ENCODE measurements around the gene PKNOX1. TPM values are rescaled to one million over a fixed set of nuclear protein-coding genes. Genes with fewer than 3 reads are reported as not detected.
"Not testable (repeated sequence)": the region's sequence is repeated elsewhere in the genome, so short reads cannot be mapped to it uniquely, and the experiment has no call there.

Gene PKNOX1
- total and polyA plus RNA-seq, 2 donors (not counting 1 experiment from before 2014, with no cell fraction given), result 12.2 to 43.8 TPM

GRCh38 chr21:43034826-43035225, 60.5 kb downstream of the PKNOX1 start:
- Histone ChIP-seq H3K9ac (ENCODE audit: insufficient read depth, low read length) (no peak overlapping the region), H3K4me3 (replicated peaks in 1 of 4; ENCODE audit: control extremely low read depth in 1 of 4, insufficient read depth in 1 of 4, low read depth in 3 of 4, low read length in 4 of 4) (no peak overlapping the region), H3K36me3 (ENCODE audit: control insufficient read depth, insufficient read depth, low read length) (peaks cover under 1% of the 10 kb centered on the region), H3K79me2 (ENCODE audit: control insufficient read depth, insufficient read depth, low read length) (no peaks in the 10 kb centered on the region), H4K20me1 (ENCODE audit: control insufficient read depth, extremely low read depth, insufficient read depth, low read length) (no peaks in the 10 kb centered on the region), H3K9me3 (ENCODE audit: control insufficient read depth, insufficient read depth, low read depth, low read length) (no peaks in the 10 kb centered on the region), H2AFZ (ENCODE audit: low read length) (no peak overlapping the region), H3K27me3 (ENCODE audit: control insufficient read depth, insufficient read depth, low read length) (no peaks in the 10 kb centered on the region), H3K27ac (ENCODE audit: insufficient read depth, low read length) (no peak overlapping the region), H3K4me2 (ENCODE audit: extremely low read depth, insufficient read depth, low read length) (no peak overlapping the region), H3K4me1 (ENCODE audit: control insufficient read depth, extremely low read depth, insufficient read depth, low read length) (no peaks in the 10 kb centered on the region)
- TF ChIP-seq EZH2 (IDR thresholded peaks at IDR 0.05; ENCODE audit: low read length, missing control alignments) (no peak), CTCF (conservative IDR thresholded peaks at IDR 0.05 in 1 of 2, IDR thresholded peaks at IDR 0.05 in 1 of 2; ENCODE audit: low read depth in 1 of 2, low read length in 2 of 2) (no peak)
- DNase-seq (ENCODE audit: low read depth in 2 of 2), result no peak

GRCh38 chr21:43036889-43037288, 62.5 kb downstream of the PKNOX1 start:
- not testable (repeated sequence) for H3K4me1 ChIP-seq (ENCODE audit: control insufficient read depth, extremely low read depth, insufficient read depth, low read length); H3K79me2 ChIP-seq (ENCODE audit: control insufficient read depth, insufficient read depth, low read length); H3K27ac ChIP-seq (ENCODE audit: insufficient read depth, low read length); H4K20me1 ChIP-seq (ENCODE audit: control insufficient read depth, extremely low read depth, insufficient read depth, low read length); H3K4me2 ChIP-seq (ENCODE audit: extremely low read depth, insufficient read depth, low read length); H3K27me3 ChIP-seq (ENCODE audit: control insufficient read depth, insufficient read depth, low read length); H2AFZ ChIP-seq (ENCODE audit: low read length); H3K9ac ChIP-seq (ENCODE audit: insufficient read depth, low read length); H3K36me3 ChIP-seq (ENCODE audit: control insufficient read depth, insufficient read depth, low read length); DNase-seq (ENCODE audit: low read depth in 2 of 2); H3K9me3 ChIP-seq (ENCODE audit: control insufficient read depth, insufficient read depth, low read depth, low read length); H3K4me3 ChIP-seq (replicated peaks in 1 of 4; ENCODE audit: control extremely low read depth in 1 of 4, insufficient read depth in 1 of 4, low read depth in 3 of 4, low read length in 4 of 4)

- H3K36me3 ChIP-seq (ENCODE audit: control insufficient read depth, insufficient read depth, low read length); DNase-seq (ENCODE audit: low read depth in 2 of 2); H2AFZ ChIP-seq (ENCODE audit: low read length); H3K4me3 ChIP-seq (replicated peaks in 1 of 4; ENCODE audit: control extremely low read depth in 1 of 4, insufficient read depth in 1 of 4, low read depth in 3 of 4, low read length in 4 of 4); H3K4me2 ChIP-seq (ENCODE audit: extremely low read depth, insufficient read depth, low read length); H3K79me2 ChIP-seq (ENCODE audit: control insufficient read depth, insufficient read depth, low read length); H3K27me3 ChIP-seq (ENCODE audit: control insufficient read depth, insufficient read depth, low read length); H3K4me1 ChIP-seq (ENCODE audit: control insufficient read depth, extremely low read depth, insufficient read depth, low read length); H3K9me3 ChIP-seq (ENCODE audit: control insufficient read depth, insufficient read depth, low read depth, low read length); H3K9ac ChIP-seq (ENCODE audit: insufficient read depth, low read length); H3K27ac ChIP-seq (ENCODE audit: insufficient read depth, low read length); H4K20me1 ChIP-seq (ENCODE audit: control insufficient read depth, extremely low read depth, insufficient read depth, low read length): not testable (repeated sequence)
These were observed 63.7 kb downstream of the PKNOX1 start for GRCh38 chr21:43037918-43038658.

GRCh38 chr21:43038659-43039044, 64.3 kb downstream of the PKNOX1 start:
- not testable (repeated sequence) for H3K9ac ChIP-seq (ENCODE audit: insufficient read depth, low read length); H3K4me2 ChIP-seq (ENCODE audit: extremely low read depth, insufficient read depth, low read length); H4K20me1 ChIP-seq (ENCODE audit: control insufficient read depth, extremely low read depth, insufficient read depth, low read length); DNase-seq (ENCODE audit: low read depth in 2 of 2); H3K27ac ChIP-seq (ENCODE audit: insufficient read depth, low read length); H3K27me3 ChIP-seq (ENCODE audit: control insufficient read depth, insufficient read depth, low read length); H3K36me3 ChIP-seq (ENCODE audit: control insufficient read depth, insufficient read depth, low read length); H3K4me1 ChIP-seq (ENCODE audit: control insufficient read depth, extremely low read depth, insufficient read depth, low read length); H3K4me3 ChIP-seq (replicated peaks in 1 of 4; ENCODE audit: control extremely low read depth in 1 of 4, insufficient read depth in 1 of 4, low read depth in 3 of 4, low read length in 4 of 4); H3K79me2 ChIP-seq (ENCODE audit: control insufficient read depth, insufficient read depth, low read length); H2AFZ ChIP-seq (ENCODE audit: low read length); H3K9me3 ChIP-seq (ENCODE audit: control insufficient read depth, insufficient read depth, low read depth, low read length)

GRCh38 chr21:43042169-43042568, 67.8 kb downstream of the PKNOX1 start:
- not testable (repeated sequence) for H2AFZ ChIP-seq (ENCODE audit: low read length); H3K4me1 ChIP-seq (ENCODE audit: control insufficient read depth, extremely low read depth, insufficient read depth, low read length); H3K36me3 ChIP-seq (ENCODE audit: control insufficient read depth, insufficient read depth, low read length); H3K27ac ChIP-seq (ENCODE audit: insufficient read depth, low read length); H3K27me3 ChIP-seq (ENCODE audit: control insufficient read depth, insufficient read depth, low read length); H3K79me2 ChIP-seq (ENCODE audit: control insufficient read depth, insufficient read depth, low read length); H3K4me3 ChIP-seq (replicated peaks in 1 of 4; ENCODE audit: control extremely low read depth in 1 of 4, insufficient read depth in 1 of 4, low read depth in 3 of 4, low read length in 4 of 4); DNase-seq (ENCODE audit: low read depth in 2 of 2); H3K9me3 ChIP-seq (ENCODE audit: control insufficient read depth, insufficient read depth, low read depth, low read length); H4K20me1 ChIP-seq (ENCODE audit: control insufficient read depth, extremely low read depth, insufficient read depth, low read length); H3K9ac ChIP-seq (ENCODE audit: insufficient read depth, low read length); H3K4me2 ChIP-seq (ENCODE audit: extremely low read depth, insufficient read depth, low read length)

- H3K9me3 ChIP-seq (ENCODE audit: control insufficient read depth, insufficient read depth, low read depth, low read length); DNase-seq (ENCODE audit: low read depth in 2 of 2): not testable (repeated sequence)
These were observed 68.9 kb downstream of the PKNOX1 start for GRCh38 chr21:43043291-43043690.

More at GRCh38 chr21:43043291-43043690, 68.9 kb downstream of the PKNOX1 start:
- H3K4me2 ChIP-seq (ENCODE audit: extremely low read depth, insufficient read depth, low read length); H3K9ac ChIP-seq (ENCODE audit: insufficient read depth, low read length); H3K4me1 ChIP-seq (ENCODE audit: control insufficient read depth, extremely low read depth, insufficient read depth, low read length); H3K79me2 ChIP-seq (ENCODE audit: control insufficient read depth, insufficient read depth, low read length); H3K27me3 ChIP-seq (ENCODE audit: control insufficient read depth, insufficient read depth, low read length); H2AFZ ChIP-seq (ENCODE audit: low read length); H3K4me3 ChIP-seq (replicated peaks in 1 of 4; ENCODE audit: control extremely low read depth in 1 of 4, insufficient read depth in 1 of 4, low read depth in 3 of 4, low read length in 4 of 4); H3K27ac ChIP-seq (ENCODE audit: insufficient read depth, low read length); H4K20me1 ChIP-seq (ENCODE audit: control insufficient read depth, extremely low read depth, insufficient read depth, low read length); H3K36me3 ChIP-seq (ENCODE audit: control insufficient read depth, insufficient read depth, low read length): not testable (repeated sequence)
